Activated CD4-positive, alpha-beta T cell treated with anti-CD3 and anti-CD28 coated beads for 36 hours (primary cell): ENCODE results near the gene S100A6. TPM values are rescaled to one million over a fixed set of nuclear protein-coding genes. Genes with fewer than 3 reads are reported as not detected.
A peak's percentile ranks its signal among the peaks of the same experiment; 100 is the strongest.

ENCODE experiments used
- ATAC-seq: fragments of 200-7000 bp; cut with Tn5 transposase; one replicate; pipeline ENCODE4 v1.10.0; 2021; ENCODE audit warnings: mild to moderate bottlenecking, moderate library complexity
- CTCF ChIA-PET: fragments of 350-600 bp; sonication (Branson Sonifier 250); formaldehyde crosslinking; loops from one replicate; lab custom pipeline; 2021; ENCODE audit warnings: antibody characterized with exemption; lab: Charles Lee
- POLR2A ChIA-PET: fragments of 350-600 bp; sonication (Branson Sonifier 250); formaldehyde crosslinking; loops from one replicate; lab custom pipeline; 2021; ENCODE audit warnings: antibody characterized with exemption, inconsistent platforms; lab: Charles Lee
- DNase-seq: peaks from one replicate; pipeline ENCODE4 v3.0.0-alpha.2; 2020
- H3K27ac Mint-ChIP-seq: one replicate; pipeline ENCODE4 v1.8.0; 2021; ENCODE audit warnings: mixed read lengths
- H3K27me3 Mint-ChIP-seq: one replicate; pipeline ENCODE4 v1.8.0; 2021; ENCODE audit warnings: mixed read lengths
- H3K36me3 Mint-ChIP-seq: one replicate; pipeline ENCODE4 v1.8.0; 2021; ENCODE audit warnings: low read depth, mixed read lengths
- H3K4me1 Mint-ChIP-seq: one replicate; pipeline ENCODE4 v1.8.0; 2021; ENCODE audit warnings: mixed read lengths
- H3K4me3 Mint-ChIP-seq: one replicate; pipeline ENCODE4 v1.8.0; 2021; ENCODE audit warnings: mild to moderate bottlenecking, moderate library complexity, mixed read lengths
- H3K9me3 Mint-ChIP-seq: one replicate; pipeline ENCODE4 v1.8.0; 2021; ENCODE audit warnings: low read depth, mixed read lengths
- intact Hi-C, 2 experiments: fragments of 100-400 bp; cut with DNase I in 1 of 2; cut with micrococcal nuclease in 1 of 2; formaldehyde crosslinking; loops; one replicate each; pipeline versions ENCODE4 v1.14.2 to v1.15.1; 2022 to 2024; cut with DNase I, micrococcal nuclease
- total RNA-seq, 2 experiments: library from RNA; stranded (reverse); gene quantifications; one replicate each; pipeline ENCODE4 v1.2.3, GENCODE V29; 2021

The S100A6 gene
- total RNA-seq, 2 experiments from 2014 or later = 219 to 349 TPM

DNA sequence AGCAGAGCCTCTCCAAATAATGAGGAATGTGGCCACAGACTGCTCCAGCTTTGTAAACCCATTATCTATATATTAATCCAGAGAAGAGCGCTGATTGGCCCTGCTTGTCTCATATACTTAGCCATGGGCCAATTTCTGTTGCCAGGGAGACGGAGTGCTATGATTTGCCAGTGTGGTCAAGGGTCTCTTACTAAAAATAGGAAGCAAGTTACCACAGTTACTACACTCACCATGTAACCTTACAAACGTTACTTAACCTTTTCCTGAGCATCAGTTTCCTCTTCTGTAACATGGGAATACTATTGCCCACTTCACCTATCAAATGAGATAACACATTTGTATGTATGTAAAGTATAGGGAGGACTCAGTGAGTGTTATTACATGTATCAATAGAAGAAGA lies 37.6 kb upstream of the S100A6 start:
- no peak for ATAC-seq
- intact Hi-C loops = loop anchor here (1.0 to 10.0 kb wide), 3 partner anchors 24 to 391 kb away; partner anchors contain the start of genes CREB3L4 (in 1 of the 2), ILF2 (in 1 of the 2) and SLC39A1 (in 1 of the 2)
- no peak for DNase-seq
- ChIA-PET POLR2A (interaction anchor here (1.2 to 1.4 kb wide), 4 partner anchors 28 to 61 kb away, joined by 3 to 10 read pairs (median 7); partner anchors contain the start of genes CHTOP and S100A4), CTCF (interaction anchor here (0.8 to 6.3 kb wide), 14 partner anchors 8 to 312 kb away, joined by 3 to 97 read pairs (median 7); partner anchors contain the start of genes CHTOP, ILF2, S100A13 and S100A4)
- peaks cover 9% of the 10 kb centered on the region for H3K27me3 Mint-ChIP-seq
- peak overlapping the region; percentile 83 for H3K27ac Mint-ChIP-seq
- H3K9me3 Mint-ChIP-seq = no peaks in the 10 kb centered on the region
- H3K4me3 Mint-ChIP-seq = no peak overlapping the region
- H3K36me3 Mint-ChIP-seq = no peaks in the 10 kb centered on the region
- peaks cover 40% of the 10 kb centered on the region for H3K4me1 Mint-ChIP-seq

DNA sequence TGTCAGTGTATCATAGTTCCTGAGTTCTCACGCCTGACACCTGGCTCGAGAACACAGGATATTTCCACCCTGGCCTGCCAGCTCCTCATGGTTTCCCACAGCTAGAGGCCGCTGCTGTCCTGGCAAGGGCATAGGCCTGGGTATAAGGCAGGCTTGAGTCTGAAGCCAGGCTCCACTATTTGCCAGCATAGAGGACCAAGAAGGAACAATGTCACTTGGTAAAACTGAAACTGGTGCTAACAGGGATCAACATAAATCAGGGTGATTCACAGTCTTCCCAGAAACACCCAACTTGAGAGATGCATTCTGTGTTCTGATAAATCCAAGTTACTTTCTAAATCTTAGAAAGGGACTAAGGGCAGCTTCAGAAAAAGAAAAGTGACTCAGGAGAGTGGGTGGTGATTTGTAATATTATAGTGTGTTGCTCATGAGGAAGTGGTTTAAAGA lies 36.8 kb upstream of the S100A6 start:
- ChIA-PET CTCF (interaction anchor here (0.5 to 6.3 kb wide), 22 partner anchors 9 to 626 kb away, joined by 3 to 97 read pairs (median 4); partner anchors contain the start of genes CHTOP, ILF2, S100A13 and S100A4), POLR2A (interaction anchor here (1.2 to 1.4 kb wide), 4 partner anchors 28 to 61 kb away, joined by 3 to 10 read pairs (median 7); partner anchors contain the start of genes CHTOP and S100A4)
- intact Hi-C loops = loop anchor here (1.0 to 10.0 kb wide), 10 partner anchors 25 to 700 kb away; partner anchors contain the start of genes CHTOP (in 2 of the 2), CREB3L4 (in 1 of the 2), HAX1 (in 1 of the 2) and ILF2 (in 1 of the 2)
- H3K9me3 Mint-ChIP-seq = no peaks in the 10 kb centered on the region
- H3K4me3 Mint-ChIP-seq = no peak overlapping the region
- peak overlapping the region; percentile 83 for H3K27ac Mint-ChIP-seq
- peaks cover 2% of the 10 kb centered on the region for H3K27me3 Mint-ChIP-seq
- ATAC-seq = peak; percentile 82
- H3K4me1 Mint-ChIP-seq = peaks cover 48% of the 10 kb centered on the region
- DNase-seq = peak; percentile 85
- no peaks in the 10 kb centered on the region for H3K36me3 Mint-ChIP-seq

DNA sequence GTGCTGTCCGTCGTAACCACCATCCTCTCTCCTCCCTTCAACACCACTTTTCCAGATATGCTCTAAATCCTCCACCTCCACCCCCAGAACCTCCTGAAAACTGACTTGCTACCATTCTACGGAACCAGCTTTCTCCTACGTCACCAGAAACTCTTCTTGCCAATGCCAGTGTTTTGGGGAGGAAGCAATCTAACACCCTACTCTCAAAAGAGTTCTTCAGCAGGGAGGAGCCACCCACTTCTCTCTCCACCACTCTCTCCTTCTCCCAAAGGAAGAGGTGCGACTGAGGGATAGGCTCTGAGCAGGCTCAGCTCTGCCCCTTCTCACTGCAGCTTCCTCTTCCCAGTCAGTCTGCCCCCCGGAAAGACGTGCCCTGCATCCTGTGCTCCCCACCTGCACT lies 35.9 kb upstream of the S100A6 start:
- no peaks in the 10 kb centered on the region for H3K27me3 Mint-ChIP-seq
- DNase-seq = no peak
- no peaks in the 10 kb centered on the region for H3K9me3 Mint-ChIP-seq
- POLR2A ChIA-PET = interaction anchor here (1.4 kb wide), 1 partner anchor 27 kb away, joined by 7 read pairs; the partner anchor contains the start of gene S100A4
- H3K4me3 Mint-ChIP-seq = no peak overlapping the region
- intact Hi-C loops = loop anchor here (1.0 to 10.0 kb wide), 9 partner anchors 26 to 701 kb away; partner anchors contain the start of genes CHTOP (in 2 of the 2), CREB3L4 (in 1 of the 2), HAX1 (in 1 of the 2) and ILF2 (in 1 of the 2)
- peak overlapping the region; percentile 73 for H3K27ac Mint-ChIP-seq
- H3K4me1 Mint-ChIP-seq = peaks cover 55% of the 10 kb centered on the region
- no peaks in the 10 kb centered on the region for H3K36me3 Mint-ChIP-seq
- no peak for ATAC-seq
- CTCF ChIA-PET = interaction anchor here (0.7 to 6.3 kb wide), 16 partner anchors 10 to 415 kb away, joined by 3 to 97 read pairs (median 6); partner anchors contain the start of genes CHTOP, GATAD2B, ILF2 and S100A5

DNA sequence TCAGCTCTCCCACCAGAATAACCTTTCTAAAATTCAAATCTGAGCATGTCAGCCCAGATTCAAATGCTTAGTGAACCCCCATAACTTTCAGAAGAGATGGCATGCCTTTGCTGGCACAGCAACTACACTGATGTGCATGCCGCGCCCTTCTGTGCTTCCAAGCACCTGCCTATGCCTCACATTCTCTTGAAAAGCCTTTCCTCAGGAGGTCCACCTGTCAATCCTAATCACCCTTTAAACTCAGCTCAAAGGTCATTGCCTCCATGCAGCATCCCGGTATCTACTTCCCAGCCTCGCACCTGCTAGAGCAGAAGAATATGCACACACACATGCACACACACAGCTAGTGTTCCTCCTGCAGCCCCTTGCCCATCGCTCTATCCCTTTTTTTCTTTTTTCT lies 35.1 kb upstream of the S100A6 start:
- no peak for DNase-seq
- Mint-ChIP-seq H3K27ac (peak overlapping the region; percentile 49), H3K36me3 (no peaks in the 10 kb centered on the region), H3K9me3 (no peaks in the 10 kb centered on the region), H3K4me1 (peaks cover 62% of the 10 kb centered on the region), H3K4me3 (no peak overlapping the region), H3K27me3 (no peaks in the 10 kb centered on the region)
- no peak for ATAC-seq
- CTCF ChIA-PET = interaction anchor here (0.9 to 6.3 kb wide), 5 partner anchors 11 to 60 kb away, joined by 3 to 97 read pairs (median 29); no protein-coding TSS in a partner anchor
- intact Hi-C loops = loop anchor here in 1 of 2 experiments (10.0 kb wide), 1 partner anchor 394 kb away; the partner anchor contains the start of genes CREB3L4 and SLC39A1
- POLR2A ChIA-PET = no interaction called here

DNA sequence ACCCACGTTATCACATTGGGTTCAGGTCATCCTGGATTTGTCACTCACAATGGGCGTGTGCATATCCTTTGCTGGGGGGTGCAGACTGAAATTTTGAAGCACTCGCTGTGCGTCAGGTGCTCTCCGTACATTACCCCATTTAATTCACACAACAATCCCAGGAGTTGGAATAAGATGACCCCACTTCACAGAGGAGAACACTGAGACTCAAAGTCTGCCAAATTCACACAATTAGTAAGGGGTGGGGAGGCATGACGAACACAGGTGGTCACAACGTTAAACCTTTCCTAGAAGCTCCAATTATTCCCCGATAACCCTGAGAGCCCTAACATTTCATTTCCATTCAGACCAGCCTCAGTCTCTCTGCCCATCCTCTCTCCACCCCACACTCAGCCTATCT lies 33.7 kb upstream of the S100A6 start:
- peak overlapping the region; percentile 52 for H3K27ac Mint-ChIP-seq
- no peaks in the 10 kb centered on the region for H3K9me3 Mint-ChIP-seq
- H3K36me3 Mint-ChIP-seq = no peaks in the 10 kb centered on the region
- no peak overlapping the region for H3K4me3 Mint-ChIP-seq
- H3K27me3 Mint-ChIP-seq = no peaks in the 10 kb centered on the region
- ATAC-seq = no peak
- ChIA-PET CTCF (interaction anchor here (0.6 to 6.3 kb wide), 7 partner anchors 29 to 1227 kb away, joined by 3 to 97 read pairs (median 8); no protein-coding TSS in a partner anchor), POLR2A (no interaction called here)
- peaks cover 69% of the 10 kb centered on the region for H3K4me1 Mint-ChIP-seq
- intact Hi-C loops = loop anchor here (5.0 kb wide), 3 partner anchors 88 to 393 kb away; partner anchors contain the start of genes INTS3 (in 1 of the 2), SLC39A1 (in 1 of the 2) and SNAPIN (in 1 of the 2)
- DNase-seq = no peak

DNA sequence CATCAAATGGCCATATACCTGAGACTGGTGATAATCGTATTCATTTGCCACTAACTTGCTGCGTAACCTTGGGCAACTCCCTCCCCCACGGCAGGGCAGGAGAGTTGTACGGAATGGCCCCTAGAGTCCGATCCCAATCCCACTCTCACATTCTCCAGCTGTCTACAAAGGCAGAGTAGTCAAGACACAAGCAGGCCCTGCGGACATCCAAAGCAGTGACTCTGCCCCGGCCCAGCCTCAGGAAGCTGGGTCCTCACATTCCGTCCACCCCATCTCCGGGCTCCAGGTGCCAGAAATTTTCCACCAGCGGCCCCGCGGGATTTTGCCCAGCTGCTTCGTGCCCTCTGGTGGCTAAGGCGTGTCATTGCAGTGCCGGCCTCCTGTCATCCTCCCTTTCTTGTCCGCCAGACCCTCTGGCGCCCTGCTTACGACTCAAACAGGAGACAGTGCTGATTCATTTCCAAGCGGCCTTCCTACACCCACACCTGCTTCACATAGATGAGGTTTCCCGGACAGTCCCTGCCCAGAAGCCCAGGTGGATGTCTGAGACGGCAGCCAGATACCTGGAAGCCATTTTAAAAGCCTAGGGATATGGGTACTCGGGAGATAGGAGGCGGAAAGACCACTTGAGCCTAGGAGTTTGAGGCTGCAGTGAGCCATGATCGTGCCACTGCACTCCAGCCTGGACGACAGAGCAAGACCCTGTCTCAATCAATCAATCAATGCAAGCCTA lies 32.7 kb upstream of the S100A6 start:
- H3K4me3 Mint-ChIP-seq = peak overlapping the region; percentile 39
- ATAC-seq (peak; percentile 15), DNase-seq (peak; percentile 93)
- H3K27me3 Mint-ChIP-seq = no peaks in the 10 kb centered on the region
- intact Hi-C loops = loop anchor here (1.0 to 5.0 kb wide), 6 partner anchors 35 to 394 kb away; partner anchors contain the start of genes INTS3 (in 1 of the 2), SLC39A1 (in 1 of the 2) and SNAPIN (in 1 of the 2)
- no peaks in the 10 kb centered on the region for H3K9me3 Mint-ChIP-seq
- ChIA-PET CTCF (interaction anchor here (0.6 to 6.3 kb wide), 22 partner anchors 13 to 104 kb away, joined by 3 to 97 read pairs (median 6); partner anchors contain the start of genes CHTOP, S100A4, S100A5 and S100A6), POLR2A (interaction anchor here (1.0 to 1.7 kb wide), 4 partner anchors 10 to 66 kb away, joined by 4 to 5 read pairs (median 4); partner anchors contain the start of gene CHTOP)
- peak overlapping the region; percentile 83 for H3K27ac Mint-ChIP-seq
- no peaks in the 10 kb centered on the region for H3K36me3 Mint-ChIP-seq
- peaks cover 69% of the 10 kb centered on the region for H3K4me1 Mint-ChIP-seq

DNA sequence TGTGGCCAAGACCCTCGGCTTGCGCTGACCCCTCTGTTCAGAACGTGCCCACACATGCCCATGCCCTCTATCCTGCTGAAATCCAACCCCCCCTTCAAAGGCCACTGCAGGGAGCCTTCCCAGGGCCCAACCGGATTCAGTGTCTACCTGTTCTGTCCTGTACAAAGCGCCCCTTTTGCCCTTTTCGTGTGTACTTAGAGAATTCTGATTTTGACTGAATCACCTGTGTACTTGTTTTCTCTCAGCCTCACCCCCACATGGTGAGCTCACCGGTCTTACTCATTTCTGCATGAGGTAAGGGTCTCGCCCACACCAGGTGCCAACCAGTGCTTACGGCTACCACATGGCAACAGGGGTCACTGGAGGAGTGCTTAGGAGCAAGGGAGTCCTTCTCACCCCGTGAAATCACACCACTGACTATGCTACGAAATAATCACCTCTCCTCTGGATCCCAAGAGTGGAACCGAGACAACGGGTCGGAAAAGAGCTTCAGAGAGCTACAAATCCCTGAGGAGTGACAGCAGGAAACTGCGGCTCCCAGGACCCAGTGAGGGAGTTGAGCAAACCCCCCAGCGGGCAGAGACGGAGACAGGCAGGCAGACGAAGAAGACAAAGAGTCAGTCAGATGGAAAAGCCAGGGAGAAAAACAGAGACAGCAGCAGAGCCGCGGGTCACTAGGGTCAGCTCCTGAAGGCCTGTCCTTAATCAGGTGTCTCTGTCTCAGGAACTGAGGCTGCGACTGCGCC lies 32.0 kb upstream of the S100A6 start:
- CTCF ChIA-PET = interaction anchor here (0.6 to 6.3 kb wide), 24 partner anchors 13 to 405 kb away, joined by 3 to 97 read pairs (median 4); partner anchors contain the start of genes CHTOP, S100A4, S100A5 and S100A6
- no peaks in the 10 kb centered on the region for H3K27me3 Mint-ChIP-seq
- peak overlapping the region; percentile 39 for H3K4me3 Mint-ChIP-seq
- POLR2A ChIA-PET = interaction anchor here (0.7 to 1.7 kb wide), 6 partner anchors 8 to 66 kb away, joined by 3 to 5 read pairs (median 4); partner anchors contain the start of gene CHTOP
- H3K4me1 Mint-ChIP-seq = peaks cover 62% of the 10 kb centered on the region
- DNase-seq = peak; percentile 88
- peak; percentile 24 for ATAC-seq
- intact Hi-C loops = loop anchor here (1.0 to 5.0 kb wide), 6 partner anchors 34 to 395 kb away; partner anchors contain the start of genes INTS3 (in 1 of the 2), SLC39A1 (in 1 of the 2) and SNAPIN (in 1 of the 2)
- no peaks in the 10 kb centered on the region for H3K9me3 Mint-ChIP-seq
- peak overlapping the region; percentile 83 for H3K27ac Mint-ChIP-seq
- H3K36me3 Mint-ChIP-seq = no peaks in the 10 kb centered on the region

DNA sequence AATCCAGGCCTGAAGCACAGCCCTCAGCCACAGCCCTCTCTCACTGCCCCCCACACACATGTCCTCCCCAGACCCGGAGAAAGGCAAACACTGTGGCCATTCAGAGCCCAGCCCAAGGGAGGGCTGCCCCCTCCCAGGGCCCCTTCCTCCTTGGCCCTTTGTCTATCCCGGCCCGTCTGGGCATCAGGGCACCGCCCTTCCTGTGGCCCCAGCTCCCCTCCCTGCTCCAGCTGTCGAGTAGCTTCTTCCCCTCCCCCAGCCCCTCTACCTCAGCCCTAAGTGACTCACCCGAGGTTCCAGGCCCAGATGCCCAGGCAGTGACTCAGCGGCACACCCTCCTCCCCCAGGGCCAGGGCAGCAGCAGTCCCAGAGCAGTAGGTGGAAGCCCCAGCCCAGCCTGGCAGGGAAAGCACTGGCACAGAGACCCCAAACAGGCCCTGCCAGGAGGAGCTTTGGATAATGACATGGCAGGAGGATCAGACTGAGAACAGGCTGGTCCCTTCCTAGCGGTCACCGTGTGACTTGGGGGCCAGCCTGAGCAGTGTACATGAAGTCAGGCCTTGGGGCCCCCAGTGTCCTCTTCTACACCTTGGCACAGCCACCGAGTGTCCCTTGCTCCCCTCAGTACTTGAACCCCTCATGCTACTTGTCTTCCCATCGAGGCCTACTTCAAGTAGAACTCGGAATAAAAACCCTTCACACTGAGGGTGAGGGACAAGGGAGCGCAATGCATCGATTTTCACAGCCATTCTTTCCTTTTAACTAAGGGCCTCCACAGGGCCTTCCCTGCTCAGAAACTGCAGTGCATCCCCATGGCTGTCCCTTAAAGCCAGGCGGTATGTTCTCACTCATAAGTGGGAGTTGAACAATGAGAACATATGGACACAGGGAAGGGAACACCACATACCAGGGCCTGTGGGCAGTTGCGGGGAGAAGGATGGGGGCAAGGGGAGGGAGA lies 30.9 kb upstream of the S100A6 start:
- Mint-ChIP-seq H3K4me1 (peaks cover 51% of the 10 kb centered on the region), H3K27ac (peak overlapping the region; percentile 100), H3K4me3 (peak overlapping the region; percentile 71), H3K36me3 (no peaks in the 10 kb centered on the region), H3K27me3 (no peaks in the 10 kb centered on the region), H3K9me3 (no peaks in the 10 kb centered on the region)
- POLR2A ChIA-PET = interaction anchor here (0.6 to 1.8 kb wide), 7 partner anchors 10 to 35 kb away, joined by 3 to 13 read pairs (median 5); partner anchors contain the start of genes S100A3, S100A4, S100A5 and S100A6
- ATAC-seq (peak; percentile 84), DNase-seq (peak; percentile 95)
- intact Hi-C loops = loop anchor here (1.0 to 5.0 kb wide), 5 partner anchors 21 to 396 kb away; partner anchors contain the start of genes S100A4 (in 2 of the 2), CHTOP (in 1 of the 2), INTS3 (in 1 of the 2) and SLC39A1 (in 1 of the 2)
- CTCF ChIA-PET = interaction anchor here (0.6 to 1.9 kb wide), 12 partner anchors 16 to 325 kb away, joined by 3 to 12 read pairs (median 6); partner anchors contain the start of genes CHTOP, S100A4 and S100A6
